CD14-positive monocyte (primary cell): ENCODE results near the gene ZNF414. TPM values are rescaled to one million over a fixed set of nuclear protein-coding genes. Genes with fewer than 3 reads are reported as not detected.

ENCODE experiments used
- DNase-seq, 3 donors: peaks; one replicate each; pipeline ENCODE4 v3.0.0-alpha.2; 2011 to 2022
- H2AFZ ChIP-seq: 2 replicates; pipeline ENCODE4 v1.6.0; 2012; ENCODE audit warnings: mild to moderate bottlenecking, low read depth, low read length, inconsistent platforms; ENCODE audit not compliant: insufficient read depth, poor library complexity, severe bottlenecking
- H3K27ac ChIP-seq, 2 donors: 1 replicate in 1 of 2; 2 replicates in 1 of 2; pipeline ENCODE4 v1.5.1; 2012 to 2013; ENCODE audit warnings: low read length in 2 of 2, control low read depth in 1 of 2, inconsistent platforms in 1 of 2, low read depth in 1 of 2, mild to moderate bottlenecking in 1 of 2
- H3K27me3 ChIP-seq, 2 donors: one replicate each; pipeline versions ENCODE4 v1.6.0 to v1.6.1; 2011 to 2013; ENCODE audit warnings: low read length in 2 of 2; ENCODE audit not compliant: control insufficient read depth in 2 of 2, insufficient read depth in 2 of 2
- H3K36me3 ChIP-seq, 2 donors: replicated peaks in 1 of 2; 1 replicate in 1 of 2; 2 replicates in 1 of 2; pipeline versions ENCODE4 v1.5.1 to v1.6.1; 2012 to 2013; ENCODE audit warnings: low read length in 2 of 2, control low read depth in 1 of 2, inconsistent platforms in 1 of 2, mild to moderate bottlenecking in 1 of 2; ENCODE audit not compliant: insufficient read depth in 2 of 2, control insufficient read depth in 1 of 2
- H3K4me1 ChIP-seq, 2 donors: 1 replicate in 1 of 2; 2 replicates in 1 of 2; pipeline versions ENCODE4 v1.5.1 to v1.6.1; 2012 to 2013; ENCODE audit warnings: low read length in 2 of 2, control low read depth in 1 of 2, inconsistent platforms in 1 of 2, mild to moderate bottlenecking in 1 of 2, moderate library complexity in 1 of 2; ENCODE audit not compliant: insufficient read depth in 2 of 2, control insufficient read depth in 1 of 2
- H3K4me2 ChIP-seq: replicated peaks from 2 replicates; pipeline ENCODE3; 2012; ENCODE audit warnings: low read length, moderate library complexity, mild to moderate bottlenecking; ENCODE audit not compliant: poor library complexity, severe bottlenecking; ENCODE audit errors: extremely low read depth
- H3K4me3 ChIP-seq, 3 experiments: fragments of 200-600 bp in 1 of 3; sonication (generic) in 1 of 3; replicated peaks in 1 of 3; 1 replicate in 2 of 3; 2 replicates in 1 of 3; pipeline ENCODE4 v1.5.1; 2011 to 2013; ENCODE audit warnings: low read length in 3 of 3, mild to moderate bottlenecking in 3 of 3, control low read depth in 2 of 3, low read depth in 2 of 3, inconsistent platforms in 1 of 3, moderate library complexity in 1 of 3
- H3K79me2 ChIP-seq: 2 replicates; pipeline ENCODE4 v1.6.0; 2012; ENCODE audit warnings: mild to moderate bottlenecking, control low read depth, inconsistent platforms, low read length, moderate library complexity; ENCODE audit not compliant: insufficient read depth
- H3K9ac ChIP-seq: 2 replicates; pipeline ENCODE4 v1.6.0; 2017; ENCODE audit warnings: low read length, mild to moderate bottlenecking; ENCODE audit not compliant: insufficient read depth, poor library complexity, severe bottlenecking
- H3K9me3 ChIP-seq, 2 donors: replicated peaks in 1 of 2; 1 replicate in 1 of 2; 2 replicates in 1 of 2; pipeline versions ENCODE4 v1.5.1 to v1.6.1; 2012 to 2013; ENCODE audit warnings: low read length in 2 of 2, control low read depth in 1 of 2; ENCODE audit not compliant: control insufficient read depth in 1 of 2, insufficient read depth in 1 of 2
- H4K20me1 ChIP-seq: 2 replicates; pipeline ENCODE4 v1.6.0; 2012; ENCODE audit warnings: mild to moderate bottlenecking, low read length, control low read depth, moderate library complexity; ENCODE audit not compliant: insufficient read depth
- H3K27ac Mint-ChIP-seq, 7 donors: one replicate each; pipeline ENCODE4 v1.8.0; 2020; ENCODE audit warnings: mild to moderate bottlenecking in 7 of 7, mixed read lengths in 7 of 7, moderate library complexity in 6 of 7, inconsistent platforms in 2 of 7
- H3K27me3 Mint-ChIP-seq, 3 donors: one replicate each; pipeline ENCODE4 v1.8.0; 2021 to 2022; ENCODE audit warnings: low read depth in 3 of 3, mild to moderate bottlenecking in 3 of 3, mixed read lengths in 3 of 3, moderate library complexity in 3 of 3, inconsistent platforms in 1 of 3
- H3K36me3 Mint-ChIP-seq, 2 donors: one replicate each; pipeline ENCODE4 v1.8.0; 2020; ENCODE audit warnings: mixed read lengths in 2 of 2, inconsistent platforms in 1 of 2, mild to moderate bottlenecking in 1 of 2
- H3K4me1 Mint-ChIP-seq: one replicate; pipeline ENCODE4 v1.8.0; 2020; ENCODE audit warnings: mild to moderate bottlenecking, mixed read lengths
- H3K4me3 Mint-ChIP-seq, 2 donors: one replicate each; pipeline ENCODE4 v1.8.0; 2020; ENCODE audit warnings: mild to moderate bottlenecking in 2 of 2, mixed read lengths in 2 of 2, moderate library complexity in 1 of 2
- H3K9me3 Mint-ChIP-seq, 7 donors: one replicate each; pipeline ENCODE4 v1.8.0; 2020 to 2022; ENCODE audit warnings: mixed read lengths in 7 of 7, mild to moderate bottlenecking in 6 of 7, moderate library complexity in 6 of 7, inconsistent platforms in 2 of 7
- CTCF ChIP-seq: fragments of 200-600 bp; IDR thresholded peaks from one replicate; pipeline ENCODE4 v1.8.0; 2022; ENCODE audit warnings: antibody characterized with exemption, mild to moderate bottlenecking
- WGBS: methylation state at CpG from one replicate; pipeline ENCODE4 v1.1.5; 2013; ENCODE audit warnings: missing lambda C conversion rate; ENCODE audit not compliant: insufficient coverage; 5-methylcytosine and 5-hydroxymethylcytosine counted together
- intact Hi-C, 2 donors: fragments of 100-400 bp; cut with micrococcal nuclease; formaldehyde crosslinking; loops; one replicate each; pipeline versions ENCODE4 v1.15.0 to v1.15.1; 2023
- polyA plus RNA-seq, 3 donors: library from polyadenylated mRNA; depleted of rRNA in 1 of 3; unstranded in 2 of 3; stranded (reverse) in 1 of 3; fragments of 300-500 nt in 2 of 3; fragments of >200 nt in 1 of 3; fragmentation: Illumina TruSeq in 2 of 3; gene quantifications; 1 replicate in 2 of 3; 2 replicates in 1 of 3; pipeline ENCODE4 v1.2.3, GENCODE V29; 2012 to 2021

The ZNF414 gene
- polyA plus RNA-seq, 3 donors = 4.1 to 21.1 (median 4.7) TPM

DNA sequence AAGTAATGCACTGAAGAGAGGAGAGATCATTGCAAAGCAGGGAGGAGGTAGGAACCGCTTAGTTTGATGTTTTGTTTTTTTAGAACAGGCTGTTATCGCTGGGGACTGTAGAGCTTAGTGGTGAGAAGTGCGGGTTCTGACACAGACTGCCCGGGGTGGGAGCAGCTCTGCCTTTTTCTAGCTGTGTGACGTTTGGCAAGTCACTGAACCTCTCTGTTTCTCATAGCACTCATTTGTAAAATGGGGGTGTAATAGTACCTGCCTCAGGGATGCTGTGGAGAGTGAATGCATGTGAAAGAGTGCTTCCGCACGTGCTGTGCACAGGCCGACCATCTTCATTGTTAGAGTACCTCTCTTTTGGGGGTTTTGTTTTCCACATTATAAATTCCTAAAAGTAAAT, 30.8 kb downstream of the ZNF414 start:
- Mint-ChIP-seq H3K27me3 (peaks cover 0 to 4% (median 2%) of the 10 kb centered on the region in 3 donors), H3K4me1 (peaks cover 52% of the 10 kb centered on the region), H3K27ac (peak overlapping the region in 6 of 7 donors; percentile 38 to 94 (median 76)), H3K4me3 (no peak overlapping the region), H3K36me3 (peaks cover 73 to 89% of the 10 kb centered on the region in 2 donors), H3K9me3 (peaks cover 0 to 8% (median 5%) of the 10 kb centered on the region in 7 donors)
- Histone ChIP-seq H3K4me1 (peaks cover 46% of the 10 kb centered on the region in 2 donors), H3K4me2 (no peak overlapping the region), H3K4me3 (no peak overlapping the region), H4K20me1 (peaks cover 71% of the 10 kb centered on the region), H3K79me2 (peaks cover 78% of the 10 kb centered on the region), H2AFZ (no peak overlapping the region), H3K27ac (peak overlapping the region in 1 of 2 donors; percentile 92), H3K27me3 (no peaks in the 10 kb centered on the region), H3K9me3 (peaks cover 0 to 6% of the 10 kb centered on the region in 2 donors), H3K36me3 (peaks cover 59 to 74% of the 10 kb centered on the region in 2 donors), H3K9ac (no peak overlapping the region)
- intact Hi-C loops = no loop called here
- WGBS = 90% methylated on average over 2 of the region's 8 CpGs
- TF ChIP-seq CTCF = no peak
- no peak for DNase-seq

DNA sequence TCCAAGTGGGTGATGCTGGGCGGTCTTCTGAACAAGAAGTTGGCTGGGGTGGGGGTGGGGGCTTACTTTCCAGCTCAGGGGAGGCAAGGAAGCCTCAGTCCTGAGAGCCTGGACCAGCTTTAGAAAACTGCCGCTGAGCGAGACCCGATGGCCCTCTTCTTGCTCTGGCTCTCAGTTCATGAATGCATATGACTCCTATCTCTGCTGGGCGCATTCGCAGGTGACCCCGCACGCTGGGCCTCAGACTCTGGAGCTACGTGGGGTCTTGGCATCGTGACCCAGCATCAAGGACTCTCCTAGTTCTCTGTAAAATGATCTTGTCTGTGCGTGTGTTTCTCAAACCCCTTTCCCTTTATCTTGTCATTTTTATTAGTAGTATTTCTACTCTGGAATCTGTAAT, 31.3 kb downstream of the ZNF414 start:
- H3K9me3 Mint-ChIP-seq = peaks cover 0 to 8% (median 6%) of the 10 kb centered on the region in 7 donors
- H3K27me3 ChIP-seq = no peaks in the 10 kb centered on the region
- WGBS = 99% methylated on average over 9 of the region's 11 CpGs
- no peak overlapping the region for H3K4me3 ChIP-seq
- H3K36me3 ChIP-seq = peaks cover 59 to 79% of the 10 kb centered on the region in 2 donors
- peaks cover 41 to 42% of the 10 kb centered on the region in 2 donors for H3K4me1 ChIP-seq
- no peak overlapping the region for H3K9ac ChIP-seq
- DNase-seq = no peak
- H3K27ac Mint-ChIP-seq = peak overlapping the region in 6 of 7 donors; percentile 15 to 94 (median 54)
- intact Hi-C loops = no loop called here
- peak overlapping the region in 1 of 2 donors; percentile 92 for H3K27ac ChIP-seq
- H3K27me3 Mint-ChIP-seq = peaks cover 0 to 4% (median 2%) of the 10 kb centered on the region in 3 donors
- H3K9me3 ChIP-seq = peaks cover 0 to 6% of the 10 kb centered on the region in 2 donors
- H2AFZ ChIP-seq = no peak overlapping the region
- H3K36me3 Mint-ChIP-seq = peaks cover 74 to 90% of the 10 kb centered on the region in 2 donors
- H3K79me2 ChIP-seq = peaks cover 83% of the 10 kb centered on the region
- H3K4me2 ChIP-seq = no peak overlapping the region
- peaks cover 50% of the 10 kb centered on the region for H3K4me1 Mint-ChIP-seq
- TF ChIP-seq CTCF = no peak
- peaks cover 71% of the 10 kb centered on the region for H4K20me1 ChIP-seq
- H3K4me3 Mint-ChIP-seq = no peak overlapping the region
